Upper lobe of left lung (tissue), 6 donors: Measurements from ENCODE around the gene TMEM94. TPM values are rescaled to one million over a fixed set of nuclear protein-coding genes. Genes with fewer than 3 reads are reported as not detected.

Source experiments
- ATAC-seq, 2 donors: fragments of 200-7000 bp; cut with Tn5 transposase; one replicate each; pipeline ENCODE4 v1.9.1; 2022; ENCODE audit warnings: mild to moderate bottlenecking in 2 of 2, moderate library complexity in 2 of 2; ENCODE audit not compliant: low FRiP score in 2 of 2
- DNase-seq, 2 donors: peaks; one replicate each; pipeline ENCODE4 v3.0.0-alpha.2; 2019 to 2020
- H3K27ac ChIP-seq, 4 donors: fragments of 200-600 bp; sonication (generic); one replicate each; pipeline ENCODE4 v1.5.1; 2016 to 2019
- H3K27me3 ChIP-seq, 4 donors: fragments of 200-600 bp; sonication (generic); one replicate each; pipeline ENCODE4 v1.5.1; 2017 to 2019
- H3K36me3 ChIP-seq, 4 donors: fragments of 200-600 bp; sonication (generic); one replicate each; pipeline ENCODE4 v1.5.1; 2016 to 2019
- H3K4me1 ChIP-seq, 4 donors: fragments of 200-600 bp; sonication (generic); one replicate each; pipeline ENCODE4 v1.5.1; 2018 to 2019
- H3K4me3 ChIP-seq, 4 donors: fragments of 200-600 bp; sonication (generic); one replicate each; pipeline ENCODE4 v1.5.1; 2017 to 2019; ENCODE audit warnings: mild to moderate bottlenecking in 2 of 4, moderate library complexity in 1 of 4
- H3K9me3 ChIP-seq, 4 donors: fragments of 200-600 bp; sonication (generic); one replicate each; pipeline ENCODE4 v1.5.1; 2018 to 2019
- CTCF ChIP-seq, 6 experiments: fragments of 450-650 bp in 4 of 6; fragments of 200-600 bp in 2 of 6; sonication (generic) in 2 of 6; IDR thresholded peaks; one replicate each; pipeline ENCODE4 v1.5.1; 2016 to 2019; ENCODE audit warnings: antibody characterized with exemption in 6 of 6
- EP300 ChIP-seq, 4 donors: sonication (generic); formaldehyde crosslinking; IDR thresholded peaks; one replicate each; pipeline ENCODE4 v1.5.1; 2017; ENCODE audit warnings: antibody characterized with exemption in 4 of 4, control low read depth in 2 of 4
- POLR2A ChIP-seq, 4 donors: fragments of 450-650 bp; IDR thresholded peaks; one replicate each; pipeline ENCODE4 v1.5.1; 2016 to 2017; ENCODE audit warnings: antibody characterized with exemption in 4 of 4, mild to moderate bottlenecking in 2 of 4
- POLR2AphosphoS5 ChIP-seq, 2 donors: sonication (generic); formaldehyde crosslinking; IDR thresholded peaks; one replicate each; pipeline ENCODE4 v1.5.1; 2017; ENCODE audit warnings: antibody characterized with exemption in 2 of 2
- WGBS, 2 donors: methylation state at CpG; one replicate each; pipeline ENCODE4 v1.1.5; 2017 to 2018; 5-methylcytosine and 5-hydroxymethylcytosine counted together
- total RNA-seq, 6 donors: library from RNA; depleted of rRNA in 4 of 6; stranded (reverse); fragments of >200 nt in 4 of 6; gene quantifications; one replicate each; pipeline versions ENCODE4 v1.1.0 to v1.2.1, GENCODE V29; 2016 to 2021
- donor health status: DM: no; HTN: no; CAD: no; lungs with moderate emphysema.
- donor health status: DM: no; HTN: yes; CAD: no; lungs with severe emphysema.

The TMEM94 gene
- total RNA-seq, 6 donors from 2014 or later, result 62.3 to 320 (median 90.5) TPM

- Histone ChIP-seq H3K36me3 (peaks cover 0 to 19% (median 5%) of the 10 kb centered on the region in 4 donors), H3K4me3 (peak overlapping the region; percentile 90 to 100 (median 92)), H3K27me3 (peaks cover 0 to 5% (median 0%) of the 10 kb centered on the region in 4 donors), H3K9me3 (no peaks in the 10 kb centered on the region), H3K4me1 (peaks cover 49 to 73% (median 51%) of the 10 kb centered on the region in 4 donors), H3K27ac (peak overlapping the region; percentile 89 to 92 (median 91))
- DNase-seq, result peak in 1 of 2 donors; percentile 67
- ATAC-seq, result no peak
- WGBS, 2 donors, result 29 to 31% methylated on average over 2 to 15 of the region's 15 CpGs
- TF ChIP-seq EP300 (IDR thresholded peaks at IDR 0.05) (no peak), CTCF (IDR thresholded peaks at IDR 0.05) (no peak), POLR2A (IDR thresholded peaks at IDR 0.05) (no peak), POLR2AphosphoS5 (IDR thresholded peaks at IDR 0.05) (no peak)
These were observed 58.0 kb downstream of the TMEM94 start for GRCh38 chr17:75514299-75514918.

- TF ChIP-seq POLR2AphosphoS5 (IDR thresholded peaks at IDR 0.05) (no peak), POLR2A (IDR thresholded peaks at IDR 0.05) (peak in 2 of 4 donors; percentile 8 to 41)
- peak overlapping the region; percentile 90 to 100 (median 92) for H3K4me3 ChIP-seq
- peak overlapping the region; percentile 89 to 92 (median 91) for H3K27ac ChIP-seq
- peaks cover 45 to 67% (median 51%) of the 10 kb centered on the region in 4 donors for H3K4me1 ChIP-seq
- ATAC-seq (peak in 1 of 2 donors; percentile 0), DNase-seq (peak in 1 of 2 donors; percentile 88)
- WGBS, 2 donors, result 0% methylated on average over 13 to 29 of the region's 50 CpGs
- H3K27me3 ChIP-seq, result peaks cover 0 to 5% (median 0%) of the 10 kb centered on the region in 4 donors
- H3K36me3 ChIP-seq, result peaks cover 0 to 21% (median 5%) of the 10 kb centered on the region in 4 donors
- H3K9me3 ChIP-seq, result no peaks in the 10 kb centered on the region
These were observed 58.6 kb downstream of the TMEM94 start for GRCh38 chr17:75514919-75515495.

- H3K27me3 ChIP-seq, result peaks cover 0 to 5% (median 0%) of the 10 kb centered on the region in 4 donors
- H3K4me1 ChIP-seq, result peaks cover 43 to 60% (median 49%) of the 10 kb centered on the region in 4 donors
These were observed 59.2 kb downstream of the TMEM94 start, which contains the start of gene CASKIN2 for GRCh38 chr17:75515496-75516254. Gene CASKIN2 (minus strand): TSS chr17:75515537. CDS start chr17:75513804, 1,733 bp downstream.

GRCh38 chr17:75516255-75516618 is 59.8 kb downstream of the TMEM94 start, which contains the start of gene TSEN54:
Gene TSEN54 (plus strand): TSS chr17:75516528. CDS start chr17:75516561, 33 bp downstream.
- H3K36me3 ChIP-seq, result peaks cover 0 to 25% (median 5%) of the 10 kb centered on the region in 4 donors
- peak within 1 kb of the TSS; percentile 89 to 92 (median 91) for H3K27ac ChIP-seq
- H3K27me3 ChIP-seq, result peaks cover 0 to 5% (median 0%) of the 10 kb centered on the region in 4 donors
- H3K4me1 ChIP-seq, result peaks cover 37 to 54% (median 44%) of the 10 kb centered on the region in 4 donors
- WGBS, 2 donors, result 0% methylated on average over 16 of the region's 45 CpGs; no CpG with 5 or more reads in 1 of the 2 donors
- TF ChIP-seq POLR2AphosphoS5 (IDR thresholded peaks at IDR 0.05) (peak in 1 of 2 donors; percentile 25), POLR2A (IDR thresholded peaks at IDR 0.05) (peak in 1 of 4 donors; percentile 28), EP300 (IDR thresholded peaks at IDR 0.05) (no peak)
- peak; percentile 94 to 100 for DNase-seq
- peak within 1 kb of the TSS; percentile 90 to 100 (median 92) for H3K4me3 ChIP-seq
- ATAC-seq, result peak; percentile 94 to 96
- H3K9me3 ChIP-seq, result no peaks in the 10 kb centered on the region

More at GRCh38 chr17:75515496-75516254, 59.2 kb downstream of the TMEM94 start, which contains the start of gene CASKIN2:
- WGBS, 2 donors, result 1% methylated on average over 48 of the region's 78 CpGs; no CpG with 5 or more reads in 1 of the 2 donors
- Histone ChIP-seq H3K9me3 (no peaks in the 10 kb centered on the region), H3K27ac (peak within 1 kb of the TSS; percentile 89 to 92 (median 91)), H3K36me3 (peaks cover 0 to 23% (median 5%) of the 10 kb centered on the region in 4 donors), H3K4me3 (peak within 1 kb of the TSS; percentile 90 to 100 (median 92))
- TF ChIP-seq EP300 (IDR thresholded peaks at IDR 0.05) (no peak), POLR2AphosphoS5 (IDR thresholded peaks at IDR 0.05) (peak in 1 of 2 donors; percentile 49), CTCF (IDR thresholded peaks at IDR 0.05) (peak; percentile 94 to 99 (median 99)), POLR2A (IDR thresholded peaks at IDR 0.05) (no peak)
- DNase-seq (peak; percentile 93 to 99), ATAC-seq (peak; percentile 93)

GRCh38 chr17:75516619-75517296 is 60.3 kb downstream of the TMEM94 start:
- WGBS, 2 donors, result 0 to 3% methylated on average over 21 to 26 of the region's 65 CpGs
- Histone ChIP-seq H3K36me3 (peaks cover 0 to 30% (median 7%) of the 10 kb centered on the region in 4 donors), H3K4me3 (peak overlapping the region; percentile 73 to 100 (median 91)), H3K9me3 (no peaks in the 10 kb centered on the region), H3K27me3 (peaks cover 0 to 5% (median 0%) of the 10 kb centered on the region in 4 donors), H3K27ac (peak overlapping the region; percentile 71 to 92 (median 72)), H3K4me1 (peaks cover 32 to 49% (median 39%) of the 10 kb centered on the region in 4 donors)
- no peak for ATAC-seq
- DNase-seq, result no peak
- TF ChIP-seq POLR2A (IDR thresholded peaks at IDR 0.05), result no peak
- no peak for TF ChIP-seq POLR2AphosphoS5 (IDR thresholded peaks at IDR 0.05)
- TF ChIP-seq EP300 (IDR thresholded peaks at IDR 0.05), result no peak
- TF ChIP-seq CTCF (IDR thresholded peaks at IDR 0.05), result no peak
